Measurements from ENCODE around the gene SH2D2A.

GRCh38 chr1:156836892-156837291 lies 20.2 kb upstream of the SH2D2A start:
- TF ChIP-seq GATA3 (IDR thresholded peaks at IDR 0.05; ENCODE audit: low read depth, low read length) (no peak), GATA2 (IDR thresholded peaks at IDR 0.05; ENCODE audit: low read depth, low read length) (no peak)
